SK-N-SH (cell line): ENCODE data around the gene UBA1.

Source experiments
- CHD2 ChIP-seq: fragments of 150-350 bp; IDR thresholded peaks from 2 replicates; pipeline ENCODE4 v1.6.1; 2018; ENCODE audit warnings: low read length; ENCODE audit not compliant: partially characterized antibody
- CTCF ChIP-seq: fragments of 200-600 bp; sonication (generic); IDR thresholded peaks from 2 replicates; pipeline ENCODE4 v1.6.1; 2017; ENCODE audit warnings: antibody characterized with exemption, mild to moderate bottlenecking, moderate library complexity
- RCOR1 ChIP-seq: fragments of 150-350 bp; IDR thresholded peaks from 2 replicates; pipeline ENCODE4 v1.6.1; 2017; ENCODE audit warnings: antibody characterized with exemption, low read length
- TAF1 ChIP-seq: IDR thresholded peaks from 2 replicates; pipeline ENCODE4 v1.6.1; 2012; ENCODE audit warnings: low read depth, mild to moderate bottlenecking, low read length, moderate library complexity, borderline replicate concordance
- TEAD4 ChIP-seq: IDR thresholded peaks from 2 replicates; pipeline ENCODE4 v1.4.0; 2012; ENCODE audit warnings: mild to moderate bottlenecking, borderline replicate concordance; ENCODE audit not compliant: insufficient read depth

GRCh38 chrX:47187106-47187677, 6.4 kb upstream of the UBA1 start:
- TF ChIP-seq CHD2 (no peak), TAF1 (no peak), CTCF (no peak), RCOR1 (no peak), TEAD4 (no peak)
